Ishikawa (cell line): ENCODE data around the gene BTF3L4.

Experiments used
- CEBPB ChIP-seq: IDR thresholded peaks from 2 replicates; pipeline ENCODE4 v1.6.1; 2012
- EP300 ChIP-seq: IDR thresholded peaks from 2 replicates; pipeline ENCODE4 v1.6.1; 2012; ENCODE audit warnings: borderline replicate concordance
- FOXM1 ChIP-seq: IDR thresholded peaks from 2 replicates; pipeline ENCODE4 v1.6.1; 2012; ENCODE audit warnings: low read depth, borderline replicate concordance
- MAX ChIP-seq: IDR thresholded peaks from 2 replicates; pipeline ENCODE4 v1.6.1; 2012
- NFIC ChIP-seq: IDR thresholded peaks from 2 replicates; pipeline ENCODE4 v1.6.1; 2012
- TEAD4 ChIP-seq: IDR thresholded peaks from 2 replicates; pipeline ENCODE4 v1.6.1; 2012
- USF1 ChIP-seq: IDR thresholded peaks from 2 replicates; pipeline ENCODE4 v1.6.1; 2012

GRCh38 chr1:52080014-52080415 lies 23.9 kb downstream of the BTF3L4 start:
- TF ChIP-seq NFIC (no peak), CEBPB (no peak), MAX (no peak), TEAD4 (no peak), USF1 (no peak), EP300 (no peak), FOXM1 (no peak)
